Measurements from ENCODE around the gene LINS1. TPM values are rescaled to one million over a fixed set of nuclear protein-coding genes. Genes with fewer than 3 reads are reported as not detected.

The LINS1 gene
- total RNA-seq, 1 donor from 2014 or later = 63.6 TPM

Other genes with a start within 250 kb of the LINS1 start
- gene CERS3, start 73.2 kb downstream of the LINS1 start, total RNA-seq = 0.45 and 0.57 TPM in 2 replicates
- gene ASB7, start 405 bp upstream of the LINS1 start, total RNA-seq = 19.7 and 20.0 TPM in 2 replicates